GM18520 (cell line): ENCODE results near the gene IDE.
A peak's percentile ranks its signal among the peaks of the same experiment; 100 is the strongest.

Source experiments
- ATAC-seq: cut with Tn5 transposase; IDR thresholded peaks from one replicate; pipeline ENCODE4 v1.9.1; 2021; ENCODE audit not compliant: unreplicated experiment

Gene IDE

GRCh38 chr10:92567952-92568600, 5.8 kb downstream of the IDE start:
- ATAC-seq: no peak

- no peak for ATAC-seq
These were observed 11.5 kb downstream of the IDE start for GRCh38 chr10:92562424-92562823.

- ATAC-seq: no peak
These were observed 14.8 kb downstream of the IDE start for GRCh38 chr10:92559046-92559445.

GRCh38 chr10:92553959-92554358, 19.9 kb downstream of the IDE start:
- no peak for ATAC-seq

- no peak for ATAC-seq
These were observed 21.6 kb downstream of the IDE start for GRCh38 chr10:92552310-92552709.

GRCh38 chr10:92550924-92551323, 23.0 kb downstream of the IDE start:
- no peak for ATAC-seq

- ATAC-seq: no peak
These were observed 26.2 kb downstream of the IDE start for GRCh38 chr10:92547676-92548075.

GRCh38 chr10:92545556-92545955, 28.3 kb downstream of the IDE start:
- no peak for ATAC-seq

- ATAC-seq: no peak
These were observed 29.6 kb downstream of the IDE start for GRCh38 chr10:92544296-92544695.

GRCh38 chr10:92542458-92542857, 31.4 kb downstream of the IDE start:
- no peak for ATAC-seq

- ATAC-seq: no peak
These were observed 32.3 kb downstream of the IDE start for GRCh38 chr10:92541583-92541982.

GRCh38 chr10:92538231-92538958, 35.5 kb downstream of the IDE start:
- ATAC-seq: no peak

GRCh38 chr10:92530891-92531535, 42.9 kb downstream of the IDE start:
- ATAC-seq: no peak

- no peak for ATAC-seq
These were observed 43.5 kb downstream of the IDE start for GRCh38 chr10:92530421-92530820.

- ATAC-seq: no peak
These were observed 46.2 kb downstream of the IDE start for GRCh38 chr10:92527716-92528115.

- no peak for ATAC-seq
These were observed 50.3 kb downstream of the IDE start for GRCh38 chr10:92523639-92524038.

- ATAC-seq: peak; percentile 61
These were observed 56.7 kb downstream of the IDE start for GRCh38 chr10:92517034-92517655.

GRCh38 chr10:92508866-92509265, 65.0 kb downstream of the IDE start:
- no peak for ATAC-seq

- no peak for ATAC-seq
These were observed 67.6 kb downstream of the IDE start for GRCh38 chr10:92506336-92506735.

- ATAC-seq: no peak
These were observed 68.8 kb downstream of the IDE start for GRCh38 chr10:92505044-92505443.

- ATAC-seq: no peak
These were observed 71.5 kb downstream of the IDE start for GRCh38 chr10:92502296-92502808.

- no peak for ATAC-seq
These were observed 80.5 kb downstream of the IDE start for GRCh38 chr10:92493362-92493761.
